GM19238 (cell line): ENCODE results near the gene GPER1.
"Not testable (repeated sequence)": the region's sequence is repeated elsewhere in the genome, so short reads cannot be mapped to it uniquely, and the experiment has no call there.

ENCODE experiments used
- DNase-seq: peaks from one replicate; pipeline ENCODE4 v3.0.0; 2011; ENCODE audit warnings: low spot score; ENCODE audit not compliant: insufficient read length

The GPER1 gene

GRCh38 chr7:1101563-1102431 lies 13.9 kb downstream of the GPER1 start:
- DNase-seq = no peak

DNA sequence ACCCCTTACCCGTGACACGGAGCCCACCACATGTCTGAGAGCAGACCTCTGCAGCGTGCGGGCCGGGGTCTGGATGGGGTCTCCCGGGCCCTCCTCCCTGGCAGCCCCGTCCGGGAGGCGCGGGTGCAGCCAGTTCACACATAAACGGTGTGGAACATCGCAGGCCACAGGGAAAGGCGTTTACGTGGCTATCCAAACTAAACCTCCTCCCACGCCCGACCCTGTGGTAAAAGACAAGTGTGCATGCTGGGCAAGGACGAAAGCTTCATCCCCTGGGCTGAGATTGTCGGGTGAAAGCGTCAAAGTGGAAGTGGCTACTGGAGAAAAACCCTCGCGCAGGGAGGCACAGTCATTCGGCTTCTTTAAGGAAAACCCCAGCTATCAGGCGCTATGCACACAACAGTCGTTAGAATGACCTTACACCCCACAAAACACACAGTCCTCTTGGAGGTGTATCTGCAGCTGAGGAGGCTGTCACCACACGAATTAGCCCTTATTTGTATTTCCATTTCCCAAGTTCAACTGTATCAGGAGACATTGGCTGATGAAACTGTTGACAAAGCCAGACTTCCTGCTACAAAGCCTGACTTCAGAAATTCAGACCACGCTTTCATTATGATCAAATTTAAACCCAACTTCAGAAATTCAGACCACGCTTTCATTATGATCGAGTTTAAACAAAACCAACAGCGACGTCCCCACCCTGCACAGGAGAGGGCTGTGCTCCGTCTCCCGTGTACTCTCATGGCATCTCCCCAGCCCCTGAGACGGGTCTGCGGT lies 15.3 kb downstream of the GPER1 start:
- peak; percentile 63 for DNase-seq

GRCh38 chr7:1103789-1104515 lies 16.0 kb downstream of the GPER1 start:
- no peak for DNase-seq

- DNase-seq = no peak
These were observed 16.7 kb downstream of the GPER1 start for GRCh38 chr7:1104516-1105179.

- DNase-seq = peak; percentile 58
These were observed 17.3 kb downstream of the GPER1 start for GRCh38 chr7:1105189-1105588.

DNA sequence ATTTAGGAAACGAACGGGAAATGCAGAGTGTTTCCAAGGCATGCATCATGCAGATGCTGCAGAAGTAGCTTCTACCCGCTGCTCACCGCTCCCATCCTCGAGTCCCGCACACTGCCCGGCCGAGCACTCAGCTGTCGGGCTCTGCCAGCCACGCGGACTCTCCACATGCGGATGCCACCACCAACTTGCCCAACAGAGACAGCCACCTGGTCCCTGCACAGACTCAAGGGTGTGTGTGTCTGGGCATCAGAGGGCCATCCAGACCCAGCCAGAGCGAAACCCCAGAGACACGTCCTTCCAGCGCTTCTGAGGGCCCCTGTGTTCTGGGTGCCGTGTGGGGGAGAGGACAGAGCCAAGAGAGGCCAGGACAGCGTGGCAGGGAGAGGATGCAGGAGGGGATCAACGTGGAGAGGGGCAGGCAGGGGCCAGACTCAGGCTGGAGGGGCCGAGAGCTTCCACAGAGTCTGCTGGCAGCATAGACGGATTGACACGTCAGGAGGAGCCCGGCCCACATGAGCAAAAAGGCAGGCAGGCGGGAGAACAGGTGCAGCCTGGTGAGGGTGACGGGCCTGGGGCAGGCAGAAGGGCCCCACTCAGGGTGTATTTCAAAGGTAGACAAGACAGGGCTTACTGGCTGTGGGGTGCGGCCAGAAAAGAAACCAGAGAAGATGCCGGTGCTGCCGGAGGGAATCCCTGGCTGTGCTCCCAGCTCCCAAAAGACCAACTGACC lies 18.3 kb downstream of the GPER1 start:
- no peak for DNase-seq

- DNase-seq = no peak
These were observed 19.0 kb downstream of the GPER1 start for GRCh38 chr7:1106793-1107421.

DNA sequence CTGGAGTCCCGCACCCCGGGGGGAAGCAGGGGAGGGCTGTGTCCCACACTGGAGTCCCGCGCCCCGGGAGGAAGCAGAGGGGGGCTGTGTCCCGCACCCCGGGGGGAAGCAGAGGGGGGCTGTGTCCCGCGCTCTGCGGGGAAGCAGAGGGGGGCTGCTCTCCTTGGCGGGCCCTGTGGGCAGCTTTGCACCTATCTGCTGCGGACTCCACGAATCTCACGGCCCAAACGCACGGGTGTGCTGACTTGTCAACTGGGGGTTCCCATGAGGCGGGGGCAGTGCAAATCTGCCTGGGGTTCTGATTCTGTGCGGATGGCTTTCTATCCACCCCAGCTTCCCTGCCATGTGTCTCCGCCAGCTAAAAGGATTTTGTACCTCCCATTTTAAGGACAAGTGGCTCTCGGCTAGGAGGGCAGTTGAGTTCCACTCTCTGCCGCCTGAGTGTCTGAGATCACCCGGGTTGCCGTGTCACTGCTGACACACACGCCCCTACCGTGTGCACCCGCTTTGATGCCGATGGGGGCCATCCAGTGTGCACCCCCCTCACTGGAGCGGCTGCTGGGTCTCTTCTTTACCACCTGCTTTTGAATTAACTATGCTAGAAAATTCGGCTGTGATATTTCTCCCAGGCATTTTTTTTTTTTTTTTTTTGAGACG lies 20.5 kb downstream of the GPER1 start:
- no peak for DNase-seq

DNA sequence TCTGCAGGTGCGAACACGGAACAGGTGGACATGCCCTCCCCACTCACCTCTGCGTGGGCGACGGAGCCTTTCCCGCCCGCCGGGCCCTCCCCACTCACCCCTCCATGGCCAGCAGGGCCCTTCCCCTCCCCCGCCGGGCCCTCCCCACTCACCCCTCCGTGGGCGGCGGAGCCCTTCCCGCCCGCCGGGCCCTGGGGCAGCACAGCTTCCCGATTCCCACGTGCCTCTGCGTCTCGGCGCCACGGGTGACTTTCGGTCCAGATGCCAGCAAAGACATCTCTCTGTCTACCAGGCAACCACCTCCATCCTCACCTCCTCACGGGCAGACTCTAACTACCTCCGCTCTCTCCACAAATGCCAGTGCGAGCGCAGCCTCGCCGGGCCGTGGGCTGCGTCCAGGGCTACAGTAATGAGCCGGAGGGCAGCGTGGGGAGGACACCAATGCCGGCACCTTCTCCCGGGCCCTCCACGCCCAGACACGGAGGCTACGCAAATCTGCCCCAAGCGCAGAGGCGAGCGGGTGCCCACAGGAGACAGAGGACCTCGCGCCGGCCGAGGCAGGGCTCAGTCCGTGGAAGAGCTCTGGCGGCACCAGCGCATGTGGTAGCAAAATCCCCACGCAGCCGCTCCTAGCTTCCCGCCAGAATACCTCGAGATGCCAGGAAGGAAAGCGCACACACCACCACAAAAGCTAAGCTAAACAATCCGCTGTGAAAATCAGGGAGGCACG lies 21.8 kb downstream of the GPER1 start:
- no peak for DNase-seq

- DNase-seq = no peak
These were observed 22.4 kb downstream of the GPER1 start for GRCh38 chr7:1110358-1110757.

DNA sequence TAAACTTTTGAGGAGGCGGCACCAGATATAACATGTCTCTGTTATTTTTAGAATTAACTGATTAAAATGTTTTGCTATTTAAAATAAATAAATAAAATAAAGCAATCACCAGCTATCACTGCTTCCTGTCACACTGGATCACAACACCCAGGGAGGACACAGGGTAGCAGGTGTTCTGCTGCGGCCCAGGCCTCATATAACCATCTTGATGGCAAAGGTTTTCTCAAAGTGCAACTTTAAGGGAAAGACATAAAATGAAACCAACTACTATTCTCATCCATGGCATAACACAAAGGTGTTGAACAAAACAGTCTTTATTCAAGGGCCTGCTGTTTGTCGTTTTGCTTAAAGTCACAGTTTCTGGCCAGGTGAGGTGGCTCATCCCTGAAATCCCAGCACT lies 23.2 kb downstream of the GPER1 start:
- DNase-seq = no peak

GRCh38 chr7:1112109-1112508 lies 24.2 kb downstream of the GPER1 start:
- no peak for DNase-seq

DNA sequence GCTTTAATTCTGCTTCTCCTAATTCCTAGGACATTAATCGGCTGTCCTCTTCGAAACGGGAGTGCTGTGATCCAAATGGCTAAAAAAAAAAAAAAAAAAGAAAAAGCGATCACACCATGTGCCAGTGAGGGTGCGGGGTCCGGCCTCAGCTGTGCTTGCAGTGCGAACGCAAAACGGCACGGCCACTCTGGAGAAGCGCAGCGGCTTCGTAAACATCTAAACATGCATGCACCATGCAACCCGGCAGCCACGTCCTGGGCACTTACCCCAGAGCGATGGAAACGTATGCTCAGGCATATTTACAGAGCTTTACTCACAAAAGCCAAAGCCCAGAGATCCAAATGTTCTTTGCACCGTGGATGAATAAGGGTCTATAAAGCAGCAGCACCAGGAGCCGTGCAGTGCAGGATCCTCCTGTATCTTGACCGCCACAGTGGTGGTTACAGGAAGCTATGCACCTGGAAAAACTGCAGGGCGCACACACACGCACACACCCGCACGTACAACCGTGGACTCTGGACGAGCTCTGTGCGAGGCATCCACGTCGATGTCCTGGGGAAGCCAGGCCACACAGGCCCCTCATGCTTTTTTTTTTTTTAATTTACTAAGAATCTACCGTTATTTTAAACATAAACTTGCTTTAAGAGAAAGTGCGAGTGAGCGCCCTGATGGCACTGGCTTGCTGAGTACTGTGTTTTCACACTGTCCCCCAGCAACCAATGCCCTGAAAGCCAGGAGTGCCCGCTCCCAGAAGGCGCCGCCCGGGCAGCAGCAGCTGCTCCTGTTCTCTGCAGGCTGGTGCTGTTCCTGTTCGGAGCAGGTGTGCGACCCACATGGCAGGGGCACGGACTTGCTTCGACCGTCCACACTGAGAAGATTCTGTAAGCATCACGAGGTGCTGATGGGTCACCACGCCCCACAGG lies 25.0 kb downstream of the GPER1 start:
- no peak for DNase-seq

DNA sequence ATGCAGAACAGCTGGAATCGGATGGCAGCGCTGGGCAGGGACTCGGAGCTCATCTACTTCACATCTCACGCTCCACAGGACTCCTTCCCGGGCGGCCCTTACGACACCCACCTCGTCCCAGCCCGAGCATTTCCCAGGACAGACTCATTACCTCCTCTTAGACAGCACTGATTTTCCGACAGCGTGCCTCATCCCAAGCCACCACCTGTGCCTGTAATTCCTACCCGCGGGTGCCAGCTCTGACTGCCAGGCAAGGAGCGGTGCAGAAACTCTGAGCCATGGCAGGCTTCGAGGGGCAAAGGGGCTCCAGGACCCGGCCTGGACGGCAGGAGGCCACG lies 25.6 kb downstream of the GPER1 start:
- no peak for DNase-seq

DNA sequence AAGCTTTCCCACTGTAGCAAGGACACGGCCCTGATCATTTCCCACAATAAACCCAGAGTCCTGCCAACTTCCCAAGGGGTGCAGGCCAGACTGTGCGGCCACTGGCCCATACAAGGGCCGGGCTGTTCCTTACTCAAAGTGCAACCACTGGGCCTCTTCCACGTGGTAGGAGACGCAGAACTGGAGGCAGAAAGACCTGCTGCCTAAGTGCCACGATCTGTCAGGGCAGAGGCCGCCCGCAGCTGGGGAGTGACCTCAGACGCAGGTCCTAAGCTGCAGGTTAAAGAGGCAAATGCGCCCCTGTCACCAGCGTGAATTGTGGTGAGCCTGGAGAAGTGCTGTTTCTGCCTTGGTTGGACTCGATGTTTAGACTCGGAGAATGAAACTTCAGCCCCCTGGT lies 26.2 kb downstream of the GPER1 start:
- DNase-seq = no peak

GRCh38 chr7:1114505-1114904 lies 26.6 kb downstream of the GPER1 start:
- DNase-seq = no peak

GRCh38 chr7:1115171-1116045 lies 27.5 kb downstream of the GPER1 start:
- not testable (repeated sequence) for DNase-seq
